ENCODE data around the gene WNT7A.

The WNT7A gene

GRCh38 chr3:13829311-13829710 lies 50.6 kb downstream of the WNT7A start:
- H3K4me3 ChIP-seq (ENCODE audit: low read depth, low read length), result no peak overlapping the region
- TF ChIP-seq CTCF (IDR thresholded peaks at IDR 0.05; ENCODE audit: insufficient read depth, low read depth, low read length, missing control alignments), result no peak
- DNase-seq (ENCODE audit: low read depth), result no peak

- no peak overlapping the region for H3K4me3 ChIP-seq (ENCODE audit: low read depth, low read length)
- no peak for DNase-seq (ENCODE audit: low read depth)
- TF ChIP-seq CTCF (IDR thresholded peaks at IDR 0.05; ENCODE audit: insufficient read depth, low read depth, low read length, missing control alignments), result no peak
Measured at GRCh38 chr3:13828501-13829265, 51.2 kb downstream of the WNT7A start.

GRCh38 chr3:13827699-13828098 lies 52.2 kb downstream of the WNT7A start:
- DNase-seq (ENCODE audit: low read depth), result no peak
- H3K4me3 ChIP-seq (ENCODE audit: low read depth, low read length), result no peak overlapping the region
- TF ChIP-seq CTCF (IDR thresholded peaks at IDR 0.05; ENCODE audit: insufficient read depth, low read depth, low read length, missing control alignments), result no peak

GRCh38 chr3:13827256-13827655 lies 52.6 kb downstream of the WNT7A start:
- DNase-seq (ENCODE audit: low read depth), result no peak
- TF ChIP-seq CTCF (IDR thresholded peaks at IDR 0.05; ENCODE audit: insufficient read depth, low read depth, low read length, missing control alignments), result no peak
- H3K4me3 ChIP-seq (ENCODE audit: low read depth, low read length), result no peak overlapping the region

GRCh38 chr3:13826672-13827071 lies 53.2 kb downstream of the WNT7A start:
- TF ChIP-seq CTCF (IDR thresholded peaks at IDR 0.05; ENCODE audit: insufficient read depth, low read depth, low read length, missing control alignments), result no peak
- H3K4me3 ChIP-seq (ENCODE audit: low read depth, low read length), result no peak overlapping the region
- DNase-seq (ENCODE audit: low read depth), result no peak

GRCh38 chr3:13825821-13826220 lies 54.0 kb downstream of the WNT7A start:
- H3K4me3 ChIP-seq (ENCODE audit: low read depth, low read length), result no peak overlapping the region
- no peak for DNase-seq (ENCODE audit: low read depth)
- TF ChIP-seq CTCF (IDR thresholded peaks at IDR 0.05; ENCODE audit: insufficient read depth, low read depth, low read length, missing control alignments), result no peak

- TF ChIP-seq CTCF (IDR thresholded peaks at IDR 0.05; ENCODE audit: insufficient read depth, low read depth, low read length, missing control alignments), result no peak
- no peak for DNase-seq (ENCODE audit: low read depth)
- no peak overlapping the region for H3K4me3 ChIP-seq (ENCODE audit: low read depth, low read length)
Measured at GRCh38 chr3:13825311-13825579, 54.6 kb downstream of the WNT7A start.
